DMS 273 treated with DMSO at 0.1 percent for 48 hours (cell line): Measurements from ENCODE around the gene IGSF9B.

Experiments
- DNase-seq: peaks from one replicate; lab custom pipeline; 2025; lab: John Stamatoyannopoulos, UW

Gene IGSF9B

DNA sequence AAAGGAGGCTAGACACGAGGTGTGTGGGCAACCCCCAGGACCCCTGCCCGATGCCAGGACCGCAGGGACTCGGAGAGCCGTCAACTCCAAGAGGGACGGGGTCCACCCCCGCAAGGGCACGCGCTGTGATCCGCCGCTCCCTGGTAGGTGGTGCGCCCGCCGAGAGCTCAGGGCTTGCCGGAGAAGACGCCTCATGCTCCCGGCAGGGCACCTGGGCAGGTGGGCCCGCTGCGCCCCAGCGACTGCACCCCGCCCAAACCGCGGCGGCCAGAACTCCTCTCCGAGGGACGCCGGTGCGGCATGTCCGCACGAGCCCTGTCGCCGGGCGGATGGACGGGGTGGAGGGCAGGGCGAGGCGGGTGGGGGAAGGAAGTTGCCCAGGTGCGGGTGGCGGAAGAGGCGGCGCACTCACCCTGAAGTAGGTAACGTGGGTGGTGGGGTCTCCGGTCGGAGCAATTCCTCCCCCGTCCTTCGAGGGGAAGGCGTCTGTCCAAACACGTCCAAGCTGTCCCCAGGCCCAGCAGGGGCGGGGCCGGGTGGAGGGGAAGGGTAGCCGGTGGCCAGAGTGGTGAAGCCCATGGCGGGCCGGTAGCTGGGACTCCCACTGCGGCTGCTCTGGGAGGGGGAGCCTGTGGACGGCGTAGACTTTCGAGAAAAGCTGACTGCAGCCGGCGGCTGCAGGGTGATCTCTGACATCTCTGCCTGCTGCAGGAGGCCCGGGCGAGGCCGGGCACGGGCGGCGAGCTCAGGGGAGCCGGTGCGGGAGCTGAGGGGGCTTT is 37.2 kb downstream of the IGSF9B start:
- no peak for DNase-seq

DNA sequence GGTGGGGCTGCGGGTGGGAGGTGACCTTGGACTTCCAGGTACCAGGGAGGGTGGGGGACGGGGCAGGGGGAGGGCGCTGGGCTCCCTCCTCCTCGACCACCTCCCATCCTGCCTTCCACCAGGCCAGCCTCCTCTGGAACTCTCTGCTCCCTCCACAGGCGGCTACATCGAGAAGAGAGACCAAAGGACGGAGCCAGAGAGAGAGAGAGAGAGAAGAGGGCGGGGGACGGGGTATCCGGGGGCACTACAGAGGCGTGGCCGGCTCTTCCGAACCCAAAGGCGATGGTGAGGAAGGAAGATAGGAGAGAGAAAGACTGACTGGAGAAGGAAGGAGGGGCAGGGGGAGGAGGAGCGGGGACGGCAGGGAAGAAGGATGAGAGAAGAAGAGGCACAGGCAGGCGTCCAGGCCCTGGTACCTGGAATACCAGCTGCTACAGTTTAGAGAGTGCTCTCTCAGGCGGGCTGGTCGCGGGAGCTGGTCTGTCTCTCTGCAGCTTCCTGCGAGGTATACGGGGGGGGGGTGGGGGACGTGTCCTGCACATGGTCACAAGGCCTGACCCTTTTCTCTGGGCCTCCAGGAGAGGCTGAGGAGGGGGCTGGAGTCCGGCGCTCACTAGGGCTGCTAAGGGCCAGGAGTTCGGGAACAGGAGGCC is 38.0 kb downstream of the IGSF9B start:
- no peak for DNase-seq

DNA sequence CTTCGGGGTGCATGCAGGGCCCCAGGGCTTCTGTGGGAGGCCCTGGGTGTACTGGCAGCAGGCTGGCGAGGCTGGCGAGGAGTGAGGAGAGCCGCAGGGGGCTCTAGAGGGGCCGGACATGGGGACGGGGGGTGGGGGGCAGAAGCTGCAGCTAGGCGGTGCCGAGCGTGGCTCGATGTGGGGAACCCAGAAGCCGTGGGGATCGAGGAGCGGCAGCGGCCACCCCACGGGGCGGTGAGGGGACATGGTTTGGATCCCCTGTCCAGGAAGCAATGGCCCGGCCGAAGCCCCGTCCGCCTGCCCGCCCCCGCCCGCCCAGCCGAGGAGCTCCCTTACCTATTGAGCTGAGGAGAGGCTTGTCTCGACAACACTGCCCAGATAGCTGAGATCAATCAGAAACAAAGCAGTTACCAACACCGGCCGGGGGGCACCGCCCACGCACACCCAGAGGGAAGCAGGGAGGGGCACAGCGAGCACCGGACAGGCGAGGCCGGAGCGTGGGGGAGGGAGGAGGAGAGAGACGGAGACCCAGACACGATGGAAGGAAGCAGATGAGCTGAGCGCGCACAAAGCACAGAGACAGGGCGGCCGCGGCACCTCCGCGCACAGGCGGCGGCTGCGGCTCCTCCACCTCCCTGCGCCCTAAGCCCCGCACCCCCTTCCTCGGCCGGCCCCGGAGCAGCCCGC is 38.7 kb downstream of the IGSF9B start:
- DNase-seq, result no peak

DNA sequence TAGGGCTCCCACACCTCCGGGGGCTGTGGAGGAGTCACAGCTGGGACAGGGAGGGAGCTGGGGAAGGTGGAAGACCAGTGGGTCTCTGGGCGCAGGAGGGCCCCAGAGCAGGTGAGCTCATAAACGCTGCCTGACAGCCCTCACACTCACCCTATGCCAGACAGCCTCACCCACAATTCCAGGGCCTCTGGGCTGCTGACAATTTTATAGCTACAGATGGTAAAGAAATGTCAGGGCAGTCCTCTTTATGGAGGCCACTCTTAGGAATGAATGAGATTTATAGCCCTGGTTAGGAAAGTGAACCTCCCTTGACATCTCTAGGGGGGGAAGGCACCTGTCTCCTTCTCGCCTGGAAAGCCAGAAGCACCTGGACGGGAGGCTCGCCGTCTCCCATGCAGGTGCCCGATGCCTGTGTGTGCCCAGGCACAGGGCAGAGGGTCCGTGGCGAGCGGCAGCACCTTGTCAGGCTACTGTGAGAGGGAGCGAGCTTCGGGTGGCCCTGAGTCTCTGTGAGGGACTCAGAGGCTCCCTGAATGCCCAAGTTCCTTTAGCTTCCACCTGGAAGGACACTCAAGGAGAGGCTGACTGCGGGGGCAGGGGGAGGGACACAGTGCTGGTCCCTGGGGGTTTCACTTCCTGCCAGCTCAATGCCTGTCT is 39.9 kb downstream of the IGSF9B start:
- no peak for DNase-seq

DNA sequence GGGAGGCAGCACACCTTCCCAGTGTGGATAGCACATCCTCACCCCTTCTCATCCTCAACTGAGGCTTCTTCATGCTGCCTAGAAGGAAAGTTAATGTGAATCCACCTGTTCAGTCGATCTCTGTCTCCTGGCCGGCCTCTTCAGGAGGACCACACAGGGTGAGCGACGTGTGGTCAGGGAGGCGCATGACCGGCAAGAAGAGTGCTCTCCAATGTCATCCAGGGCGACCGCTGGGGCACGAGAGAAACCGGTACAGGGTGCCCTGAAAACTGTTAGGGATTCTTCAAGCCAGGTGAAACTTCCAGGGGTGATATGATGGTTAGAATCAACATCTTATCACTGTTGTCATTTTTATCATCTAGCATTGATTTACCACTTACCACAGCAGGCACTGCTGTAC is 43.0 kb downstream of the IGSF9B start:
- DNase-seq, result no peak

GRCh38 chr11:133911171-133911570 is 45.6 kb downstream of the IGSF9B start:
- DNase-seq, result no peak

GRCh38 chr11:133910101-133910500 is 46.7 kb downstream of the IGSF9B start:
- no peak for DNase-seq

GRCh38 chr11:133908827-133909226 is 47.9 kb downstream of the IGSF9B start:
- DNase-seq, result no peak

DNA sequence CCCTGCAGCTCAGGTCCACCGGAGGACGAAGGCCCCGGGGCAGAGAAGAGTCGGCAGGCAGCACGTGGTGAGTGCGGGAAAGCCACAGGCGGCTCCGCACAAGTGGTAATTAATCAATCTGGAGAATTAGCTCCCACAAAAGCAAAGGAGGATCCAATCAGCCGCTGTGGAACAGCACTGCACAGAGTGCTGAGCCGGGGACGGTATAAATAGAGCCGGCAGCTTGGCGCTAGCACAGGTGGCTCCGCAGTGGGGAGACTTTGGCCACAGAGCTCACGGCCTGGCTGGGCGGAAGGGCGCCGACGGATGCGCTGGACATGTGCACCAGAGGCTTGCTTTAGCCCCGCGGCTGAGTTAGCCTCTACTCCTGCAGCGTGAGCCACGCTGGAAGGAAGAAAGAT is 48.9 kb downstream of the IGSF9B start:
- DNase-seq, result no peak

- DNase-seq, result no peak
Measured at GRCh38 chr11:133907216-133907615, 49.6 kb downstream of the IGSF9B start.

- no peak for DNase-seq
Measured at GRCh38 chr11:133906746-133907145, 50.0 kb downstream of the IGSF9B start.

- DNase-seq, result no peak
Measured at GRCh38 chr11:133906241-133906640, 50.5 kb downstream of the IGSF9B start.

DNA sequence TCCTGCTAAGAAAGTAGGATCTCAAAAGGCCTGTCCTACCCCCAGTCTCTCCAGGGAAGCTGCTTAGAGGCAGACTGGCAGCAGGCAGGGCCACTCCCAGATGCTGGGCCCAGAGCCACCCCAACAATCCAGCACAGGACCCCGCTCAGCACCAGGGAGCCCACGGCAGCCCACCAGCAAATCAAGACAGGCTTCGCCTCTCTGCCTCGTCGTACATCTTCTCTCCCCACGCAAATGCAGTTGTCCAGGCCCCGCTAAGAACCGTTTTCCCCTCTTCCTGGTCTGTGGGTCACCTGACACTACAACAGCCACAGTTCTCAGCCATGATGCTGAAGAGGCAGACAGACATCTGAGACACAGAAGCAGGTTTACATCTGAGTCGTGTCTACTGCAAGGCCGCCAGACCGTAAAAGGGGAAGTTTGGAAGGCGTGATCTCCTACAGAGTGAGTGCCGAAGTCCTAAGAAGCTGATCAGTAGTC is 51.1 kb downstream of the IGSF9B start:
- no peak for DNase-seq

GRCh38 chr11:133904818-133905515 is 51.8 kb downstream of the IGSF9B start:
- no peak for DNase-seq

DNA sequence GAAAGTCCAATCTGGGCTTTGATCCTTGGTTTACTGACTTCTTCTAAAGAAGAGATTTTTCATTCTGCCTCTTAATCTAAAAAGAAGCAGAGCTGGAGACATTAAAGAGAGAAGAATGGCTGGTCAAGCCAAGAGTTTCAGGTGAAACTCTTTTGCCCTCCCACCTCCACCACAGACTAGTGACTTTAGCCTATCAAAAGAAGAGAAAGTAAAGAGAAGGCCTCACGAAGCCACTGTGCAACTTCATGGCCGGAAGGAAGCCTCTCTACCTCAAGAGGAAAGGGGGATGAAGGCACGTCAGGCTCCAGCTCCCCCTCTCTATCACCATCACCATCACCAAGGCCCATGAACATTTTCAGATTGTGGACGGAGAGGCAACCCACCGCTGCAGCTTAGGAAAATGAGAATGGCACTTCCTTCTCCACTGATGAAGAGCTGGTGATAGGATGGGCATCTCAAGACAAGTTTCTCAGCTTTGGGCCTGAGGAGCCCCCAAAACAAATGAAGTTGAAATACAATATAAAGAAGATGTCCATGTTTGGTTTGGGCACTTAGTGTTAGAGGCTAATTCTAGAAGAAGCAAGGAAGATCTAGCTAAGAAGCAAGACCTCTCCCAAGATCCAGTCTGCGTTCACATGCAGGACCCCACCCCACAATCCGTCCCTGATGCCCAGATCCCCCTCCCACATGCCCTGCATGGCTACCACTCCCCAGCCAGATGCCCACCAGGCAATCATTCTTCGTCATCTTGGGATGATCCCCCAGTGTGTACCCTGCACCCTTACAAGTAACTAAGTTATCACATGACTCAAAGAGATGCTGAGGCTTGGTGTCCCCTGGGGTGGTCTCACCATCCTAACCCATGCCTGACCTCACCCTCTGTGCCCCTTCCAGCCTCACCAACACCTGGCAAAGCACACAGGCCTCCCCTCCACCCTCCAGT is 52.6 kb downstream of the IGSF9B start:
- no peak for DNase-seq

- DNase-seq, result no peak
Measured at GRCh38 chr11:133903056-133903455, 53.7 kb downstream of the IGSF9B start.

GRCh38 chr11:133902506-133902905 is 54.3 kb downstream of the IGSF9B start:
- DNase-seq, result no peak

GRCh38 chr11:133901999-133902398 is 54.8 kb downstream of the IGSF9B start:
- no peak for DNase-seq

GRCh38 chr11:133901316-133901715 is 55.5 kb downstream of the IGSF9B start:
- no peak for DNase-seq
